Measurements from ENCODE around the gene ANKRD63.

Gene ANKRD63

DNA sequence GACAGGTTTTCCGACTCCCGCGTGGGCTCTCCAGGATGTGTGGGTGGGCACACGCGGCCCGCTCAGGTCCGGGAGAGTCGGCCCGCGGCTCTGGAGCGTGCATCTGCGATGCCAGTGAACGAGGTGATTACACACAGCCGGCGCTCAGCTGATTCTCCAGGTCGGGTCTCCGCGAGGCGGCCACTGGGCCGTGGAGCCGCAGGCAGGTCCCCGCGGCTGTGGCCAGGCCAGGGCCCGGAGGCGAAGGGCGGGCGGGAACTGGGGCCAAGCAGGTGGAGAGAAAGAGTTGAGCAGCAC lies 30.8 kb downstream of the ANKRD63 start:
- TF ChIP-seq, protein P1, sequence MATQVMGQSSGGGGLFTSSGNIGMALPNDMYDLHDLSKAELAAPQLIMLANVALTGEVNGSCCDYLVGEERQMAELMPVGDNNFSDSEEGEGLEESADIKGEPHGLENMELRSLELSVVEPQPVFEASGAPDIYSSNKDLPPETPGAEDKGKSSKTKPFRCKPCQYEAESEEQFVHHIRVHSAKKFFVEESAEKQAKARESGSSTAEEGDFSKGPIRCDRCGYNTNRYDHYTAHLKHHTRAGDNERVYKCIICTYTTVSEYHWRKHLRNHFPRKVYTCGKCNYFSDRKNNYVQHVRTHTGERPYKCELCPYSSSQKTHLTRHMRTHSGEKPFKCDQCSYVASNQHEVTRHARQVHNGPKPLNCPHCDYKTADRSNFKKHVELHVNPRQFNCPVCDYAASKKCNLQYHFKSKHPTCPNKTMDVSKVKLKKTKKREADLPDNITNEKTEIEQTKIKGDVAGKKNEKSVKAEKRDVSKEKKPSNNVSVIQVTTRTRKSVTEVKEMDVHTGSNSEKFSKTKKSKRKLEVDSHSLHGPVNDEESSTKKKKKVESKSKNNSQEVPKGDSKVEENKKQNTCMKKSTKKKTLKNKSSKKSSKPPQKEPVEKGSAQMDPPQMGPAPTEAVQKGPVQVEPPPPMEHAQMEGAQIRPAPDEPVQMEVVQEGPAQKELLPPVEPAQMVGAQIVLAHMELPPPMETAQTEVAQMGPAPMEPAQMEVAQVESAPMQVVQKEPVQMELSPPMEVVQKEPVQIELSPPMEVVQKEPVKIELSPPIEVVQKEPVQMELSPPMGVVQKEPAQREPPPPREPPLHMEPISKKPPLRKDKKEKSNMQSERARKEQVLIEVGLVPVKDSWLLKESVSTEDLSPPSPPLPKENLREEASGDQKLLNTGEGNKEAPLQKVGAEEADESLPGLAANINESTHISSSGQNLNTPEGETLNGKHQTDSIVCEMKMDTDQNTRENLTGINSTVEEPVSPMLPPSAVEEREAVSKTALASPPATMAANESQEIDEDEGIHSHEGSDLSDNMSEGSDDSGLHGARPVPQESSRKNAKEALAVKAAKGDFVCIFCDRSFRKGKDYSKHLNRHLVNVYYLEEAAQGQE (IDR thresholded peaks at IDR 0.05; ENCODE audit: low read depth): no peak
- no peak for TF ChIP-seq FOXM1 (IDR thresholded peaks at IDR 0.05; ENCODE audit: borderline replicate concordance, low read depth)
- no peak for TF ChIP-seq EP300 (IDR thresholded peaks at IDR 0.05; ENCODE audit: borderline replicate concordance)
- no peak for TF ChIP-seq TCF12 (IDR thresholded peaks at IDR 0.05; ENCODE audit: low read depth)
- TF ChIP-seq YY1 (IDR thresholded peaks at IDR 0.05; ENCODE audit: low read depth): no peak
- TF ChIP-seq, protein P2, sequence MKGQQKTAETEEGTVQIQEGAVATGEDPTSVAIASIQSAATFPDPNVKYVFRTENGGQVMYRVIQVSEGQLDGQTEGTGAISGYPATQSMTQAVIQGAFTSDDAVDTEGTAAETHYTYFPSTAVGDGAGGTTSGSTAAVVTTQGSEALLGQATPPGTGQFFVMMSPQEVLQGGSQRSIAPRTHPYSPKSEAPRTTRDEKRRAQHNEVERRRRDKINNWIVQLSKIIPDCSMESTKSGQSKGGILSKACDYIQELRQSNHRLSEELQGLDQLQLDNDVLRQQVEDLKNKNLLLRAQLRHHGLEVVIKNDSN (IDR thresholded peaks at IDR 0.05): no peak
- TF ChIP-seq, protein P3, sequence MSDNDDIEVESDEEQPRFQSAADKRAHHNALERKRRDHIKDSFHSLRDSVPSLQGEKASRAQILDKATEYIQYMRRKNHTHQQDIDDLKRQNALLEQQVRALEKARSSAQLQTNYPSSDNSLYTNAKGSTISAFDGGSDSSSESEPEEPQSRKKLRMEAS (IDR thresholded peaks at IDR 0.05): no peak
- no peak for TF ChIP-seq TAF1 (IDR thresholded peaks at IDR 0.05; ENCODE audit: low read depth)
- no peak for TF ChIP-seq CREB1 (IDR thresholded peaks at IDR 0.05; ENCODE audit: low read depth)
- TF ChIP-seq NFIC (IDR thresholded peaks at IDR 0.05): no peak
- no peak for TF ChIP-seq RAD21 (IDR thresholded peaks at IDR 0.05; ENCODE audit: low read depth)
- TF ChIP-seq CEBPB (IDR thresholded peaks at IDR 0.05): no peak
- no peak for TF ChIP-seq EGR1 (IDR thresholded peaks at IDR 0.05)
- TF ChIP-seq TEAD4 (IDR thresholded peaks at IDR 0.05): no peak
- TF ChIP-seq ZBTB7A (IDR thresholded peaks at IDR 0.05; ENCODE audit: low read depth): no peak

DNA sequence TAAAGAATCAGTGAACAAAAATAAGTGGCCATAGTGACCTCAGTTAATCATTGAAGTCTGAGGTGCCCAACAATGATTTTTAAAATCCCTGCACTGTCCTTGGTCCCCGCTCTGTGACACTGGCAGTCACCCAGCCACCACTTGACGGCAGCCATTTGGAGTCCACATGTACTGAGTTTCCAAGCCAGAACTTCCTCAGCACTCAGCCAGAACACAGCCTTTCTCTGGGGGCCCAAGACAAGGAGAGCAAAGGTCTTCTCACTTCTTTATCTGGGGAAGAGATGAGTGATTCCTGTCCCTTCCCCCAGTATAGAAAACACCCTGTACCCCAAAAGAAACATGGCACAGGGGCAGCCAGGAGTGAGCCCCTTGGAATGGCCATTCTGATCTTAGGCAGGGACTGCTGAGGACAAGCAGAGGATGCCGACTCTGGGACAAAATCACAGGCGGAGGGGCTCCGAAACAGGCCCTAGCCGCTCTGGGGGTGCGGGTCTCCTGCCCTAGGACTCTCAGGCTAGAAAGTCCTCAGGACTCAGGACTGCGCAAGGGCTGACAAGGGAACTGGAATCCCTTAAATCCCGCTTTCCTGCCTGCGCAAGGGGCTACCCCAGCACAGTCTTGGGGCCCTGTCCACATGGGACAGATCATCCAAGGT lies 31.3 kb downstream of the ANKRD63 start:
- TF ChIP-seq, protein P1 (IDR thresholded peaks at IDR 0.05; ENCODE audit: low read depth): no peak
- TF ChIP-seq, protein P3 (IDR thresholded peaks at IDR 0.05): no peak
- TF ChIP-seq TCF12 (IDR thresholded peaks at IDR 0.05; ENCODE audit: low read depth): no peak
- no peak for TF ChIP-seq TAF1 (IDR thresholded peaks at IDR 0.05; ENCODE audit: low read depth)
- no peak for TF ChIP-seq ZBTB7A (IDR thresholded peaks at IDR 0.05; ENCODE audit: low read depth)
- TF ChIP-seq NFIC (IDR thresholded peaks at IDR 0.05): no peak
- TF ChIP-seq TEAD4 (IDR thresholded peaks at IDR 0.05): no peak
- no peak for TF ChIP-seq CEBPB (IDR thresholded peaks at IDR 0.05)
- no peak for TF ChIP-seq EGR1 (IDR thresholded peaks at IDR 0.05)
- TF ChIP-seq CREB1 (IDR thresholded peaks at IDR 0.05; ENCODE audit: low read depth): no peak
- TF ChIP-seq RAD21 (IDR thresholded peaks at IDR 0.05; ENCODE audit: low read depth): no peak
- TF ChIP-seq, protein P2 (IDR thresholded peaks at IDR 0.05): no peak
- TF ChIP-seq FOXM1 (IDR thresholded peaks at IDR 0.05; ENCODE audit: borderline replicate concordance, low read depth): no peak
- no peak for TF ChIP-seq EP300 (IDR thresholded peaks at IDR 0.05; ENCODE audit: borderline replicate concordance)

DNA sequence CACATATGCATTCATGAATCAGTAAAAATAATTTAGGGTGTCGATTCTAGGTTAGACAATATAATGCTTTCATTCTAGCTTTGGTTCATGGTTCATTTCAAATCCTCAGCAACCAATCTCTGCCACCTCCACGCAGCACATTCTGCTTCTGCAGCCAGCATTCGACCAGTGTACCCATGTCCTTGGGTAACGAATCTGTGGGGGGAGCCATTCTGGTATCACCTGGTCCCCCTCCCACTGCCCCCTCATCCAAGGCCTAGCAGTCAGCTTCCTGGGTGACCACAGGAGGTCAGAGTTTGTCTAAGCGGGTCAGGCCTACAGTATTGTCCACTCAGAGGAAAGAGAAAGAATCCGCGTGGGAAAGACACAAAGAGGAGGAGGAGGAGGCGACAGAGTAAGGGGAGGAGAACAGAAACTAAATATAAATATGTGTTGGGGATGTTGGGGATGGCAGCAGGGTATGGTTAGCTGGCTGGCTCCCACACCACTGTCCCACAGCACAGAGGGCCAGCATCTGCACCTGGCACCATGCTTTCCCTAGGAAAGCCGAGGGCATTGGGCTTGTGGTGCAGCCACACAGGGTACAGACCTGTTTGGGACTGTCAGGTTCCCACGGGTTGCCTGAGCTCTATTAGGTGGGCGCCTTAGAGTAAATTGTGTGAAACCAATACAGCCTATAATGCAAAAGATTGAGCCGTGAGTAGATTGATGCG lies 31.9 kb downstream of the ANKRD63 start:
- TF ChIP-seq, protein P3 (IDR thresholded peaks at IDR 0.05): no peak
- TF ChIP-seq EP300 (IDR thresholded peaks at IDR 0.05; ENCODE audit: borderline replicate concordance) (no peak), NFIC (IDR thresholded peaks at IDR 0.05) (no peak)

DNA sequence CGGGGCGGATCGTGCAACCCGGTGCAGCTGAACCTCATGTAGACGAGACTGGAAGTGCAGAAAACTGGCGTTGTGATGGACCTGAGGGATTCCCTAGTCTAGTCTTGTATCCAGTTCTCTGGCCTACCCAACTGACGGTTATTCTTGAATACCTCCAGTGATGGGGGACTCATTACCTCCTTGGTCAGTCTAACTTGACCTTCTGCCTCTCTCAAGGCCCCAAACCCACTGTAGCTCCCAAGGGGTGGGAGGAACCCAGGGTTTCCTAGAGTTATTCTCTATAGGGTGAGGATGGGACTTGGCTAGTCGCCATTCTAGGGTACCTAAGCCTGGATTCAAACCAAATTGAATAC lies 32.6 kb downstream of the ANKRD63 start:
- TF ChIP-seq CREB1 (IDR thresholded peaks at IDR 0.05; ENCODE audit: low read depth): no peak
- no peak for TF ChIP-seq YY1 (IDR thresholded peaks at IDR 0.05; ENCODE audit: low read depth)
- TF ChIP-seq, protein P1 (IDR thresholded peaks at IDR 0.05; ENCODE audit: low read depth): no peak
- TF ChIP-seq FOXM1 (IDR thresholded peaks at IDR 0.05; ENCODE audit: borderline replicate concordance, low read depth): no peak
- TF ChIP-seq, protein P2 (IDR thresholded peaks at IDR 0.05): no peak
- TF ChIP-seq TEAD4 (IDR thresholded peaks at IDR 0.05): no peak
- TF ChIP-seq CEBPB (IDR thresholded peaks at IDR 0.05): no peak
- no peak for TF ChIP-seq EP300 (IDR thresholded peaks at IDR 0.05; ENCODE audit: borderline replicate concordance)
- TF ChIP-seq NFIC (IDR thresholded peaks at IDR 0.05): no peak
- TF ChIP-seq, protein P3 (IDR thresholded peaks at IDR 0.05): no peak
- TF ChIP-seq ZBTB7A (IDR thresholded peaks at IDR 0.05; ENCODE audit: low read depth): no peak
- TF ChIP-seq EGR1 (IDR thresholded peaks at IDR 0.05): no peak
- no peak for TF ChIP-seq TAF1 (IDR thresholded peaks at IDR 0.05; ENCODE audit: low read depth)
- no peak for TF ChIP-seq RAD21 (IDR thresholded peaks at IDR 0.05; ENCODE audit: low read depth)
- no peak for TF ChIP-seq TCF12 (IDR thresholded peaks at IDR 0.05; ENCODE audit: low read depth)

Data from Ishikawa (cell line).